Ishikawa (cell line): Measurements from ENCODE around the gene OXTR.

ENCODE experiments used
- CEBPB ChIP-seq: IDR thresholded peaks from 2 replicates; pipeline ENCODE4 v1.6.1; 2012
- CREB1 ChIP-seq: IDR thresholded peaks from 2 replicates; pipeline ENCODE4 v1.6.1; 2012; ENCODE audit warnings: low read depth
- EGR1 ChIP-seq: IDR thresholded peaks from 2 replicates; pipeline ENCODE4 v1.6.1; 2012
- EP300 ChIP-seq: IDR thresholded peaks from 2 replicates; pipeline ENCODE4 v1.6.1; 2012; ENCODE audit warnings: borderline replicate concordance
- FOXM1 ChIP-seq: IDR thresholded peaks from 2 replicates; pipeline ENCODE4 v1.6.1; 2012; ENCODE audit warnings: low read depth, borderline replicate concordance
- MAX ChIP-seq: IDR thresholded peaks from 2 replicates; pipeline ENCODE4 v1.6.1; 2012
- NFIC ChIP-seq: IDR thresholded peaks from 2 replicates; pipeline ENCODE4 v1.6.1; 2012
- RAD21 ChIP-seq: IDR thresholded peaks from 2 replicates; pipeline ENCODE4 v1.6.1; 2012; ENCODE audit warnings: low read depth
- REST ChIP-seq: IDR thresholded peaks from 2 replicates; pipeline ENCODE4 v1.6.1; 2012; ENCODE audit warnings: low read depth, mild to moderate bottlenecking
- TAF1 ChIP-seq: IDR thresholded peaks from 2 replicates; pipeline ENCODE4 v1.6.1; 2012; ENCODE audit warnings: low read depth, mild to moderate bottlenecking
- TCF12 ChIP-seq: IDR thresholded peaks from 2 replicates; pipeline ENCODE4 v1.6.1; 2012; ENCODE audit warnings: low read depth
- TEAD4 ChIP-seq: IDR thresholded peaks from 2 replicates; pipeline ENCODE4 v1.6.1; 2012
- USF1 ChIP-seq: IDR thresholded peaks from 2 replicates; pipeline ENCODE4 v1.6.1; 2012
- YY1 ChIP-seq: IDR thresholded peaks from 2 replicates; pipeline ENCODE4 v1.6.1; 2012; ENCODE audit warnings: low read depth
- ZBTB7A ChIP-seq: IDR thresholded peaks from 2 replicates; pipeline ENCODE4 v1.6.1; 2012; ENCODE audit warnings: low read depth

The OXTR gene

GRCh38 chr3:8793242-8793641 is 23.8 kb upstream of the OXTR start:
- TF ChIP-seq RAD21, result no peak
- no peak for TF ChIP-seq USF1
- no peak for TF ChIP-seq ZBTB7A
- no peak for TF ChIP-seq EP300
- TF ChIP-seq FOXM1, result no peak
- no peak for TF ChIP-seq NFIC

GRCh38 chr3:8790529-8790928 is 21.1 kb upstream of the OXTR start:
- TF ChIP-seq CREB1, result no peak
- TF ChIP-seq REST, result no peak
- TF ChIP-seq TEAD4, result no peak
- no peak for TF ChIP-seq TAF1
- no peak for TF ChIP-seq YY1
- TF ChIP-seq MAX, result no peak
- TF ChIP-seq CEBPB, result no peak
- TF ChIP-seq ZBTB7A, result no peak
- TF ChIP-seq USF1, result no peak
- no peak for TF ChIP-seq EGR1
- no peak for TF ChIP-seq EP300
- TF ChIP-seq NFIC, result no peak
- no peak for TF ChIP-seq RAD21
- no peak for TF ChIP-seq FOXM1
- no peak for TF ChIP-seq TCF12

GRCh38 chr3:8784676-8785435 is 15.4 kb upstream of the OXTR start:
- no peak for TF ChIP-seq CREB1

- no peak for TF ChIP-seq REST
- no peak for TF ChIP-seq CREB1
- no peak for TF ChIP-seq MAX
- TF ChIP-seq EP300, result no peak
Observed at GRCh38 chr3:8780279-8780678, 10.9 kb upstream of the OXTR start.

GRCh38 chr3:8778475-8778874 is 9.1 kb upstream of the OXTR start:
- no peak for TF ChIP-seq YY1
- no peak for TF ChIP-seq MAX
- no peak for TF ChIP-seq USF1
- no peak for TF ChIP-seq TCF12
- no peak for TF ChIP-seq EP300
- no peak for TF ChIP-seq EGR1

GRCh38 chr3:8777978-8778267 is 8.5 kb upstream of the OXTR start:
- TF ChIP-seq USF1, result no peak
- no peak for TF ChIP-seq TEAD4
- no peak for TF ChIP-seq YY1
- no peak for TF ChIP-seq RAD21
- TF ChIP-seq CREB1, result no peak
- TF ChIP-seq NFIC, result no peak
- TF ChIP-seq FOXM1, result no peak
- TF ChIP-seq REST, result no peak
- TF ChIP-seq MAX, result no peak
- TF ChIP-seq TCF12, result no peak
- TF ChIP-seq TAF1, result no peak
- no peak for TF ChIP-seq ZBTB7A
- TF ChIP-seq CEBPB, result no peak
- no peak for TF ChIP-seq EP300
- no peak for TF ChIP-seq EGR1
